Rectal smooth muscle tissue (tissue), 1 donor: ENCODE data around the gene ARHGAP36.

Experiments
- H3K27ac ChIP-seq: one replicate; pipeline ENCODE4 v1.7.0; 2013; ENCODE audit warnings: low read depth, low read length, inconsistent platforms
- H3K27me3 ChIP-seq: one replicate; pipeline ENCODE4 v1.7.0; 2013; ENCODE audit warnings: low read length; ENCODE audit not compliant: control insufficient read depth, insufficient read depth
- H3K36me3 ChIP-seq: one replicate; pipeline ENCODE4 v1.7.0; 2013; ENCODE audit warnings: low read length; ENCODE audit not compliant: control insufficient read depth, insufficient read depth
- H3K4me1 ChIP-seq: one replicate; pipeline ENCODE4 v1.7.0; 2013; ENCODE audit warnings: low read length; ENCODE audit not compliant: control insufficient read depth, insufficient read depth
- H3K4me3 ChIP-seq: one replicate; pipeline ENCODE4 v1.7.0; 2013; ENCODE audit warnings: low read length
- H3K9ac ChIP-seq: one replicate; pipeline ENCODE4 v1.7.0; 2013; ENCODE audit warnings: low read length

ARHGAP36 gene

DNA sequence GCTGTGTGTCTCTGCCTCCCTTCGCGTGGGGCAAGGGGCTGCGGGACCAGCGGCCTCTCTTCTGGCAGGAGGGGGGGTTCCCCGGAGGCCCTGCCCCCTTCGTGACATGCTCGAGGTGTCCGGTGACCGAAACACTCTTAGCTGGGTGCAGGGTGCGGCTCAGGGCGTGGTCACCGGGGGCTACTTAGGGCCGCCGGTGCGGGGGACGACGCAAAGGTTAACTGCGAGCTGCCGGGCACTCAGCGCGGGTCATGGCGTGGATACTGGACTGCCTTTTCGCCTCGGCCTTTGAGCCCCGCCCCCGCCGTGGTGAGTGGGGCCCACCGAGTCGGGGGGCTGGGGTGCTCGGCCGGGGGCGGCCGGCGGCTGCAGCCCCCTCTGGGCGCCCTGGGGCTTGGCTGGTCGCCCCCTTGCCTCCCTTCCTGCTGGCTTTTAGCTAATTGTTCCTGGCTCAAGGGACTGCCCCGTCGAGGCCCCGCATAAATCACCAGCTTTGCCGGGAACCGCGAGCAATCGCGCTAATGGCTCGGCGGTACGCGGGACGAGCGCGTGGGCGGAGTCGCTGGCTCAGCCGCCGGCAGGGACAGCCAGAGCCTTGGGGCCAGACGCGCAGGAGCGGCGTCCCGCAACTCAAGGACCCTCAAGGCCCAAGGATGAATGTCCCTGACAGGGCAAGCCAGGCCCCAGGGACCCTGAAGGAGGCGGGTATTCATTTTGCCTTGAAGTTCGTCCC is at the start of gene ARHGAP36:
Gene ARHGAP36, plus strand, starts transcription at position 211 of the 733 bp plus-strand sequence. CDS start 23,320 bp downstream, outside the sequence.
- Histone ChIP-seq H3K4me3 (no peak within 1 kb of the TSS), H3K4me1 (no peaks in the 10 kb centered on the region), H3K36me3 (no peaks in the 10 kb centered on the region), H3K27ac (no peak within 1 kb of the TSS), H3K27me3 (peaks cover 19% of the 10 kb centered on the region), H3K9ac (no peak within 1 kb of the TSS)

DNA sequence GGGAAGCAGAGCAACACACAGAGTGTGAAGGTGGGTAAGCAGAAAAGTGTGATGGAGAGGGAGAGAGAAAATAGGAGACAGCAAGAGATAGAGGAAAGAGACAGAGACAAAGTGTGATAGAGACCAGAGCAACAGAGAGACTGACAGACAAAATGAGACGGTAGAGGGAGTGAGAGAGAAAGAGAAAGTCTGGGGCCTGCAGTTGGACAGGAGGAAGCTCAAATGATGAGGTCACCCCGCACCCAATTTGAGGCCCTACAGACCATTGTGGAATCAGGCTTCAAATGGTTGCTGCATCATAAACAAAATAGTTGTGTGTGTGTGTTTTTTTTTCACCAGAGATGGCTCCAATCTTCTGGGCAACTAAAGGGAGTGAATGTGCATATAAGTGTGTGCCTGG is 48.0 kb upstream of the ARHGAP36 start:
- Histone ChIP-seq H3K9ac (no peak overlapping the region), H3K36me3 (no peaks in the 10 kb centered on the region), H3K4me1 (no peaks in the 10 kb centered on the region), H3K27ac (no peak overlapping the region), H3K27me3 (no peaks in the 10 kb centered on the region), H3K4me3 (no peak overlapping the region)

DNA sequence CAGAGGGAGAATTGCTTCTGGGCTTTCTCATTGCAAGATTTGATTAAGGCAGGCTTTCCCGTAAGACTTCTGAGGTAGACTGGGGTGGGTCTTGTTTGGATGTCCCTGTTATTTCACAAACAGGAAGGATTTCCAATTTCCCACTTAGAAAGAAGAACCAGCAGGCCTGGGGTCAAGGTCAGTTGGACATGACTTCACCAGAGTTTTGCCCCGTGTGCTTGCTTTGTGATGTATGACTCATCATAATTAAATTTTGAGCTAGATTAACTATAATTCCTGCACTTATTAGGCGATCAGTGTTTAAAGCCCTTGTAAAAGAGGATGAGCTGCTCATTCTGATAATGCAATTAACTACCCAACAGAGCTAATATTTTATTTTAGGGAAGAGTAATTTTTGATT is 32.8 kb upstream of the ARHGAP36 start:
- no peak overlapping the region for H3K27ac ChIP-seq
- H3K4me1 ChIP-seq = no peaks in the 10 kb centered on the region
- no peak overlapping the region for H3K4me3 ChIP-seq
- no peaks in the 10 kb centered on the region for H3K27me3 ChIP-seq
- no peaks in the 10 kb centered on the region for H3K36me3 ChIP-seq
- no peak overlapping the region for H3K9ac ChIP-seq

DNA sequence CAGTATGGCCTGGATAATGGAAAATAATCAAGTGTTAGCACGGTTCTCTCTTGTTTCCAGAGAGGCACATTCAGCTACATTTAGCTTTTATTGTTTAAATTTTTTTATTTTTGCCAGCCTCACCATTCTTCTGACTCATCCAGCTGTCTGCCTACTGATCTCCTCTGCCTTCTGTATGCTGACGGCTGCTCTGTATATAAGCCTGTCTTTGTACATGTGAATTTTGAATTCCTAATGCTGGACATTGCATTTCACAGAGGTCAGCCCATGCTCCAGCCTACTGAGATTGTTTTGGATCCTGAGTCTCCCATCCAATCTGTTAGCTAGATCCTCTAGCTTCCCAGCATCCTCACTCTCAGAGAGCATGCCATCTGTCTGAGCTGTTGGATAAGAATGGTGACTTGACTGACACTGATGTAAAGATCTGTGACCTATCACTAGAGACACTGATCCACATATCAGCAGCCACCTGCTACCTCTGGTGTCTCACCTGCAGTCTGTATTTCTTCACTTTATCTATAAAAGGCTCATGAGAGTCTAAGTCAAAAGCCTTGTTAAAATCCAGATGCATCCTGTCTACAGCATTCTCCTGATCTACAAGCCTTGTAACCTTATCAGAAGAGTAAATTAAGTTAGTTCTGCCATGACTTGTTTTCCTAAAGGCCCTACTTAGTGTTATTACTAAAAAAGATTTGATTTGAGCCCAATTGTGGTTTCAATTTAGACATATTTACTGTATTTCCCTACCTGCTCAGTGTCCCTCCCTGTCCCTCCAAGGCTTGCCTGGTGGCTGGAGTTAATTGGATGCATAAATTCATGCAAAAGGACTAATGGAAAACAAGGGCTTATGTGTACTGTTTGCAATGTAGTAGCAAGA is 25.6 kb upstream of the ARHGAP36 start:
- H3K4me1 ChIP-seq = no peaks in the 10 kb centered on the region
- H3K9ac ChIP-seq = no peak overlapping the region
- H3K27ac ChIP-seq = no peak overlapping the region
- no peak overlapping the region for H3K4me3 ChIP-seq
- H3K36me3 ChIP-seq = no peaks in the 10 kb centered on the region
- H3K27me3 ChIP-seq = peaks cover 4% of the 10 kb centered on the region

DNA sequence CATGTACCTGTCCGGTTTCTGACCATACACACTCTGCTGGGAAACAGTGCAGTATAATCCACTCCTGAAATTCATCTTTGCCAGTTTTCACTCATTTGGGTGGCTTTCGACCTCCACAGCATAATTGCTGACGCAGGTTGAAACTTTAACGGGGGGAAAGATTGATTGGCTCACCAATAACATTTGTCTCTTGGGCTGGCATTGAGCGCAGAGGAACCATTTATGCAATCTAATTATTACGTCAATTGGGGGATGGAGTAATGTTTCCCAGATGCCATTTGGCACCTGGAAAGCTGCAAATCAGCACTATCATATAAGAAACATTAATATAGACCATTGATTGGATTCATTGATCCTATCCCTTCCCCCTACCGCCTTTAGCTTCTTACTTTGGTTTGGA is 24.1 kb upstream of the ARHGAP36 start:
- Histone ChIP-seq H3K27ac (no peak overlapping the region), H3K4me1 (no peaks in the 10 kb centered on the region), H3K27me3 (peaks cover 4% of the 10 kb centered on the region), H3K4me3 (no peak overlapping the region), H3K9ac (no peak overlapping the region), H3K36me3 (no peaks in the 10 kb centered on the region)

GRCh38 chrX:131040781-131041180 is 17.4 kb upstream of the ARHGAP36 start:
- H3K9ac ChIP-seq = no peak overlapping the region
- no peaks in the 10 kb centered on the region for H3K36me3 ChIP-seq
- no peak overlapping the region for H3K27ac ChIP-seq
- no peaks in the 10 kb centered on the region for H3K4me1 ChIP-seq
- peaks cover 9% of the 10 kb centered on the region for H3K27me3 ChIP-seq
- no peak overlapping the region for H3K4me3 ChIP-seq

DNA sequence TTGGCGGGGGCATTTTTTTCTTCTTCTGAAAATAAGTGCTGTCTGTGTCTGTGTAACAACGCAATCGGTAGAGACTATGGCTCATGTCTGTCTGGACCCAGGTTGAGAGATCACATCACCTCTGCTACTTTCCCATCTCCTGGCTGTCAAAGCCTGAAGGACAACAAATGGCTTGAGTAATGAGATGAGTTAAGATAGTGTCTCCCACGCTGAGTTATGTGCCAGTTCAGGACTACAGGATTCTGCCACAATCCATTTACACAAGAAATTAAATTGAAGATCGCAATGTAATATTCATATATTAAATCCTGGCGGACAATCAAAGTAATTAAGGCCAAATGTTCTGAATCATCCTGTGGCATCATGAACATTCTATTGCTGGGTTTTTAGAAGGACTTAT is 16.5 kb upstream of the ARHGAP36 start:
- peaks cover 5% of the 10 kb centered on the region for H3K27me3 ChIP-seq

DNA sequence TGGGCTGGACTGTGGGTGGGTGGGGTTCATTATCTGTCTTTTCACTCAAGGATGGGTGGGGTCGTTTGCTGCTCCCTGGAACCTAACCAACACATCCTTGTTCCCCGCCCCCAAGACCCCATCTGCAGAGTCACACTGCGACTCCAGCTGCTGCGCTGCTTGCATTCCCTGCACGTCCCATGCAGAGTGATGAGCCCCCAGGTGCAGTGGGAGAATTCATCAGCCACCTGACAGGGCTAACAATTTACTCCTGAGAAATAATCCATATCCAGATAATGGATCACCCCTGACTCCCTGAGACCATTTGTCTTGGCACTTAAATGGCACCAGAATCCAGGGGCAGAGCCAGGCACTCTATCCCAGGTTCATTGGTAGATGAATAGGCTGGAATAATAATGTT is 12.4 kb upstream of the ARHGAP36 start:
- H3K4me3 ChIP-seq = no peak overlapping the region
- no peaks in the 10 kb centered on the region for H3K36me3 ChIP-seq
- no peak overlapping the region for H3K27ac ChIP-seq
- no peaks in the 10 kb centered on the region for H3K4me1 ChIP-seq
- no peak overlapping the region for H3K9ac ChIP-seq
- peaks cover 5% of the 10 kb centered on the region for H3K27me3 ChIP-seq

More for the DNA sequence above, 16.5 kb upstream of the ARHGAP36 start:
- Histone ChIP-seq H3K4me3 (no peak overlapping the region), H3K9ac (no peak overlapping the region), H3K27ac (no peak overlapping the region), H3K36me3 (no peaks in the 10 kb centered on the region), H3K4me1 (no peaks in the 10 kb centered on the region)

- no peaks in the 10 kb centered on the region for H3K36me3 ChIP-seq
- H3K4me3 ChIP-seq = no peak overlapping the region
- no peak overlapping the region for H3K9ac ChIP-seq
- H3K27me3 ChIP-seq = peaks cover 5% of the 10 kb centered on the region
- no peaks in the 10 kb centered on the region for H3K4me1 ChIP-seq
- H3K27ac ChIP-seq = no peak overlapping the region
These were observed 11.6 kb upstream of the ARHGAP36 start for GRCh38 chrX:131046596-131046995.

DNA sequence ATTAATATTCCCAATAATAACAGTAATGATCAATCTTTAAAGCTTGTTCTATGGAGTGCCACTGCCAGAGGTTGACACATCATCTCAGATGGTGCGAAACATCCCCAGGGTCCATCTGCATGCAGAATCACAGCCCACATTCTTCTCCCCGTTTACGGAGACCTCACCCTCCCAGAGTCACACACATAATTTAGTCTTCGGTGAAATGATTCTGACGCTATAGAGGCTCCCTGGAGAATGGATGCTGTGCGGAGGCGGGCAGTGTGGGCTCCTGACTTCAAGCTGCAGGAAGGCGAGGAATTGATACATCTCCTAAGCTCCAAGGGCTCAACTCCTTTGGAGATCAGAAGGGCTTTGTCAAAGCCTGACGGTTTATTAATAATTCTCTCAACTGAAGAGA is 11.0 kb upstream of the ARHGAP36 start:
- Histone ChIP-seq H3K27ac (no peak overlapping the region), H3K36me3 (no peaks in the 10 kb centered on the region), H3K9ac (no peak overlapping the region), H3K27me3 (peaks cover 4% of the 10 kb centered on the region), H3K4me3 (no peak overlapping the region), H3K4me1 (no peaks in the 10 kb centered on the region)

DNA sequence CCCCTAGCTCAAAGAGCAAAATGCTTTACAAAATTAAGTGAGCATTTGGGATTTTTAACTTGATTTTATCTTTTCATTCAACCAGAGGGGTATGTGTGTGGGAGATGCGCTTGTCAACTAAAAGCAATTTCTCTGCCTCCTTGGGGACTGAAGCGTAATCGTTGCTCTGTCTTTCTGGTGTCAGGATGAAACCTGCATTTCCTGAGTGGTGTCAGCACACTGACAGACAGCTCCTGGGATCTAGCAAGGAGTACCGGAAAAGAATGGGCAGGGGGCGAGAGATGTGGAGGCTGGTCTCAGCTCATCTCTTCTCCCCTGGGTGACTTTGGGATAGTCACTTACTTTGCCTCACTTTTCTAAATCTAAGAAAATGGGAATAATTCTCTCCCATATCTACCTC is 5.1 kb upstream of the ARHGAP36 start:
- H3K36me3 ChIP-seq = no peaks in the 10 kb centered on the region
- peaks cover 11% of the 10 kb centered on the region for H3K27me3 ChIP-seq

GRCh38 chrX:131054906-131055305 is 3.2 kb upstream of the ARHGAP36 start:
- no peaks in the 10 kb centered on the region for H3K4me1 ChIP-seq
- H3K4me3 ChIP-seq = no peak overlapping the region
- peaks cover 11% of the 10 kb centered on the region for H3K27me3 ChIP-seq
- no peaks in the 10 kb centered on the region for H3K36me3 ChIP-seq
- H3K9ac ChIP-seq = no peak overlapping the region
- H3K27ac ChIP-seq = no peak overlapping the region

More for the DNA sequence above, 5.1 kb upstream of the ARHGAP36 start:
- no peak overlapping the region for H3K4me3 ChIP-seq
- no peaks in the 10 kb centered on the region for H3K4me1 ChIP-seq
- no peak overlapping the region for H3K27ac ChIP-seq
- no peak overlapping the region for H3K9ac ChIP-seq
